HCT116 (cell line): Measurements from ENCODE around the gene USP17L19.
"Not testable (repeated sequence)": the region's sequence is repeated elsewhere in the genome, so short reads cannot be mapped to it uniquely, and the experiment has no call there.

Experiments
- EZH2 ChIP-seq: fragments of 200-600 bp; sonication (generic); IDR thresholded peaks from 2 replicates; pipeline ENCODE4 v1.6.1; 2017; ENCODE audit warnings: antibody characterized with exemption, mixed run types
- JUND ChIP-seq: IDR thresholded peaks from 2 replicates; pipeline ENCODE4 v1.6.1; 2012
- POLR2A ChIP-seq: IDR thresholded peaks from 2 replicates; pipeline ENCODE4 v1.7.0; 2011; ENCODE audit warnings: borderline replicate concordance; ENCODE audit not compliant: insufficient read depth, insufficient read length; ENCODE audit errors: extremely low read depth
- POLR2AphosphoS5 ChIP-seq: IDR thresholded peaks from 2 replicates; pipeline ENCODE4 v1.6.1; 2011; ENCODE audit warnings: mild to moderate bottlenecking, low read depth, low read length, moderate library complexity
- SIN3A ChIP-seq: IDR thresholded peaks from 2 replicates; pipeline ENCODE4 v1.6.1; 2012; ENCODE audit warnings: low read depth
- YY1 ChIP-seq: IDR thresholded peaks from 2 replicates; pipeline ENCODE4 v1.6.1; 2011; ENCODE audit warnings: low read length, low read depth, moderate library complexity, mild to moderate bottlenecking; ENCODE audit not compliant: insufficient replicate concordance; ENCODE audit errors: extremely low read depth
- TF ChIP-seq, protein P1 (sequence below), 3 experiments: fragments of 200-600 bp in 1 of 3; sonication (generic) in 1 of 3; IDR thresholded peaks in 2 of 3; conservative IDR thresholded peaks in 1 of 3; 2 replicates each; pipeline ENCODE4 v1.5.1; 2012 to 2017; ENCODE audit warnings: low read depth in 2 of 3, low read length in 2 of 3, antibody characterized with exemption in 1 of 3, borderline replicate concordance in 1 of 3, control low read depth in 1 of 3, mild to moderate bottlenecking in 1 of 3, mixed read lengths in 1 of 3, mixed run types in 1 of 3, moderate library complexity in 1 of 3; ENCODE audit not compliant: insufficient read depth in 1 of 3
- TF ChIP-seq, protein P2 (sequence below): IDR thresholded peaks from 2 replicates; pipeline ENCODE4 v1.6.1; 2011; ENCODE audit warnings: mild to moderate bottlenecking, low read length, moderate library complexity; ENCODE audit not compliant: insufficient replicate concordance; ENCODE audit errors: extremely low read depth

DNA sequence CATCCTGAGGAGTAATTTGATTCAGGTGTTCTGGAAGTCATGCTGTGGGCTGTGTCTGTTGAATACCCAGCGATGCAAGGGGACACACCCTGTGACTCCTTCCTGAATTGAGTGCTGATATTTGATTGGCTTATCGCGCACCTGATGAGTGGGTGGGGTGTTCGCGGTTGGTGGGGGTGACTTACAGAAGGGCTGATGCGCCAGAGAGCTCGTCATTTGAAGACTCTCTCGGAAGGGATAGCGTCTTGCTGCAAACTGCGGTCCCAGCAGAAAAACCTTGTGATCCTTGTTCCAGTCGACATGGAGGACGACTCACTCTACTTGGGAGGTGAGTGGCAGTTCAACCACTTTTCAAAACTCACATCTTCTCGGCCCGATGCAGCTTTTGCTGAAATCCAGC, 38.1 kb upstream of the USP17L19 start, which contains the start of gene USP17L11:
- TF ChIP-seq EZH2, YY1, SIN3A, POLR2A, POLR2AphosphoS5, JUND: not testable (repeated sequence)
- TF ChIP-seq, protein P1, sequence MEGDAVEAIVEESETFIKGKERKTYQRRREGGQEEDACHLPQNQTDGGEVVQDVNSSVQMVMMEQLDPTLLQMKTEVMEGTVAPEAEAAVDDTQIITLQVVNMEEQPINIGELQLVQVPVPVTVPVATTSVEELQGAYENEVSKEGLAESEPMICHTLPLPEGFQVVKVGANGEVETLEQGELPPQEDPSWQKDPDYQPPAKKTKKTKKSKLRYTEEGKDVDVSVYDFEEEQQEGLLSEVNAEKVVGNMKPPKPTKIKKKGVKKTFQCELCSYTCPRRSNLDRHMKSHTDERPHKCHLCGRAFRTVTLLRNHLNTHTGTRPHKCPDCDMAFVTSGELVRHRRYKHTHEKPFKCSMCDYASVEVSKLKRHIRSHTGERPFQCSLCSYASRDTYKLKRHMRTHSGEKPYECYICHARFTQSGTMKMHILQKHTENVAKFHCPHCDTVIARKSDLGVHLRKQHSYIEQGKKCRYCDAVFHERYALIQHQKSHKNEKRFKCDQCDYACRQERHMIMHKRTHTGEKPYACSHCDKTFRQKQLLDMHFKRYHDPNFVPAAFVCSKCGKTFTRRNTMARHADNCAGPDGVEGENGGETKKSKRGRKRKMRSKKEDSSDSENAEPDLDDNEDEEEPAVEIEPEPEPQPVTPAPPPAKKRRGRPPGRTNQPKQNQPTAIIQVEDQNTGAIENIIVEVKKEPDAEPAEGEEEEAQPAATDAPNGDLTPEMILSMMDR (IDR thresholded peaks at IDR 0.05 in 2 of 3, conservative IDR thresholded peaks at IDR 0.05 in 1 of 3; ENCODE audit: borderline replicate concordance in 1 of 3, insufficient read depth in 1 of 3, low read depth in 2 of 3, low read length in 2 of 3): not testable (repeated sequence)
- TF ChIP-seq, protein P2, sequence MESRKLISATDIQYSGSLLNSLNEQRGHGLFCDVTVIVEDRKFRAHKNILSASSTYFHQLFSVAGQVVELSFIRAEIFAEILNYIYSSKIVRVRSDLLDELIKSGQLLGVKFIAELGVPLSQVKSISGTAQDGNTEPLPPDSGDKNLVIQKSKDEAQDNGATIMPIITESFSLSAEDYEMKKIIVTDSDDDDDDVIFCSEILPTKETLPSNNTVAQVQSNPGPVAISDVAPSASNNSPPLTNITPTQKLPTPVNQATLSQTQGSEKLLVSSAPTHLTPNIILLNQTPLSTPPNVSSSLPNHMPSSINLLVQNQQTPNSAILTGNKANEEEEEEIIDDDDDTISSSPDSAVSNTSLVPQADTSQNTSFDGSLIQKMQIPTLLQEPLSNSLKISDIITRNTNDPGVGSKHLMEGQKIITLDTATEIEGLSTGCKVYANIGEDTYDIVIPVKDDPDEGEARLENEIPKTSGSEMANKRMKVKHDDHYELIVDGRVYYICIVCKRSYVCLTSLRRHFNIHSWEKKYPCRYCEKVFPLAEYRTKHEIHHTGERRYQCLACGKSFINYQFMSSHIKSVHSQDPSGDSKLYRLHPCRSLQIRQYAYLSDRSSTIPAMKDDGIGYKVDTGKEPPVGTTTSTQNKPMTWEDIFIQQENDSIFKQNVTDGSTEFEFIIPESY: not testable (repeated sequence)
